ENCODE measurements around the gene ATG10.

ATG10 gene

GRCh38 chr5:82252744-82253143, 280.9 kb downstream of the ATG10 start:
- H3K9ac ChIP-seq (ENCODE audit: low read length), result no peak overlapping the region
- no peaks in the 10 kb centered on the region for H3K79me2 ChIP-seq (ENCODE audit: insufficient read depth, low read length)
- H3K4me1 ChIP-seq (ENCODE audit: insufficient read depth, low read length, severe bottlenecking), result no peaks in the 10 kb centered on the region
- H3K27ac ChIP-seq (ENCODE audit: low read depth, low read length, poor library complexity, severe bottlenecking), result no peak overlapping the region
- H3K36me3 ChIP-seq (ENCODE audit: insufficient read depth, low read length), result no peaks in the 10 kb centered on the region
- H4K20me1 ChIP-seq (ENCODE audit: insufficient read depth, low read length), result no peaks in the 10 kb centered on the region
- no peak overlapping the region for H3K4me2 ChIP-seq (ENCODE audit: low read length)
- H3K9me2 ChIP-seq (ENCODE audit: low read depth, low read length), result no peaks in the 10 kb centered on the region
- no peaks in the 10 kb centered on the region for H3K9me3 ChIP-seq (ENCODE audit: low read length)
- no peak for TF ChIP-seq EZH2 (IDR thresholded peaks at IDR 0.05; ENCODE audit: borderline replicate concordance, low read length)
- no peak for TF ChIP-seq CTCF (IDR thresholded peaks at IDR 0.05; ENCODE audit: low read length)
- no peak overlapping the region for H2AFZ ChIP-seq (ENCODE audit: low read length)
- H3K4me3 ChIP-seq (ENCODE audit: low read depth, low read length, poor library complexity, severe bottlenecking), result no peak overlapping the region
- H3K27me3 ChIP-seq (ENCODE audit: insufficient read depth, low read length), result no peaks in the 10 kb centered on the region
- H3F3A ChIP-seq (ENCODE audit: insufficient read depth, low read length), result no peaks in the 10 kb centered on the region

- no peaks in the 10 kb centered on the region for H3K27me3 ChIP-seq (ENCODE audit: insufficient read depth, low read length)
- TF ChIP-seq EZH2 (IDR thresholded peaks at IDR 0.05; ENCODE audit: borderline replicate concordance, low read length) (no peak), CTCF (IDR thresholded peaks at IDR 0.05; ENCODE audit: low read length) (no peak)
- no peak overlapping the region for H2AFZ ChIP-seq (ENCODE audit: low read length)
- no peaks in the 10 kb centered on the region for H4K20me1 ChIP-seq (ENCODE audit: insufficient read depth, low read length)
- no peaks in the 10 kb centered on the region for H3K9me3 ChIP-seq (ENCODE audit: low read length)
- no peaks in the 10 kb centered on the region for H3K79me2 ChIP-seq (ENCODE audit: insufficient read depth, low read length)
- no peaks in the 10 kb centered on the region for H3K9me2 ChIP-seq (ENCODE audit: low read depth, low read length)
- H3F3A ChIP-seq (ENCODE audit: insufficient read depth, low read length), result no peaks in the 10 kb centered on the region
- H3K9ac ChIP-seq (ENCODE audit: low read length), result no peak overlapping the region
- H3K4me3 ChIP-seq (ENCODE audit: low read depth, low read length, poor library complexity, severe bottlenecking), result no peak overlapping the region
- H3K4me1 ChIP-seq (ENCODE audit: insufficient read depth, low read length, severe bottlenecking), result no peaks in the 10 kb centered on the region
- no peak overlapping the region for H3K27ac ChIP-seq (ENCODE audit: low read depth, low read length, poor library complexity, severe bottlenecking)
- H3K36me3 ChIP-seq (ENCODE audit: insufficient read depth, low read length), result no peaks in the 10 kb centered on the region
- no peak overlapping the region for H3K4me2 ChIP-seq (ENCODE audit: low read length)
Measured at GRCh38 chr5:82255844-82256243, 284.0 kb downstream of the ATG10 start.

DNA sequence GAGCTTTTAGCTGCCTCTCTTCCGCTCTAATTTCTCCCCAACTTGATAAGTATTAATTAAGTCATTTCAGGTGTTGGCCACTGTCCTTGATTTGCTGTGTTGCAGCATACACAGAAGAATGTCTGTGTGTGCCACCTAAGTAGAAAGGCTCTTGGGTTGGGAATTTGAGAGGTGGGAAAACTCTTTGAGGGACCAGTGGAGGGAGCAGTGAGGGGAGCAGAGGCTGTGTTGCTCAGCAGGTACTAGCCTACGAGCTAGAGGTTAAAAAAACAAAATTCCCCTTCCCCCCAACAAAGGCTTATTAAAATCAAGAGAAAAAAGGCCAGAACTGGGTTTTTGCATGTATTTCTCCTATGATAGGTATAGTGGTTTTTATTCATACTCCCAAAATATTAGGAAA, 285.4 kb downstream of the ATG10 start:
- H3K4me3 ChIP-seq (ENCODE audit: low read depth, low read length, poor library complexity, severe bottlenecking), result no peak overlapping the region
- no peak overlapping the region for H3K4me2 ChIP-seq (ENCODE audit: low read length)
- no peaks in the 10 kb centered on the region for H3K9me2 ChIP-seq (ENCODE audit: low read depth, low read length)
- H3K9me3 ChIP-seq (ENCODE audit: low read length), result no peaks in the 10 kb centered on the region
- no peaks in the 10 kb centered on the region for H3K4me1 ChIP-seq (ENCODE audit: insufficient read depth, low read length, severe bottlenecking)
- H3K79me2 ChIP-seq (ENCODE audit: insufficient read depth, low read length), result no peaks in the 10 kb centered on the region
- H3K9ac ChIP-seq (ENCODE audit: low read length), result no peak overlapping the region
- H3F3A ChIP-seq (ENCODE audit: insufficient read depth, low read length), result no peaks in the 10 kb centered on the region
- no peaks in the 10 kb centered on the region for H4K20me1 ChIP-seq (ENCODE audit: insufficient read depth, low read length)
- H3K27me3 ChIP-seq (ENCODE audit: insufficient read depth, low read length), result no peaks in the 10 kb centered on the region
- H3K27ac ChIP-seq (ENCODE audit: low read depth, low read length, poor library complexity, severe bottlenecking), result no peak overlapping the region
- H2AFZ ChIP-seq (ENCODE audit: low read length), result no peak overlapping the region
- no peaks in the 10 kb centered on the region for H3K36me3 ChIP-seq (ENCODE audit: insufficient read depth, low read length)
- no peak for TF ChIP-seq CTCF (IDR thresholded peaks at IDR 0.05; ENCODE audit: low read length)
- no peak for TF ChIP-seq EZH2 (IDR thresholded peaks at IDR 0.05; ENCODE audit: borderline replicate concordance, low read length)

Measured in OCI-LY1 (cell line).